Ishikawa (cell line): Measurements from ENCODE around the gene MUC2.

Experiments used
- CEBPB ChIP-seq: IDR thresholded peaks from 2 replicates; pipeline ENCODE4 v1.6.1; 2012
- CREB1 ChIP-seq: IDR thresholded peaks from 2 replicates; pipeline ENCODE4 v1.6.1; 2012; ENCODE audit warnings: low read depth
- EGR1 ChIP-seq: IDR thresholded peaks from 2 replicates; pipeline ENCODE4 v1.6.1; 2012
- EP300 ChIP-seq: IDR thresholded peaks from 2 replicates; pipeline ENCODE4 v1.6.1; 2012; ENCODE audit warnings: borderline replicate concordance
- FOXM1 ChIP-seq: IDR thresholded peaks from 2 replicates; pipeline ENCODE4 v1.6.1; 2012; ENCODE audit warnings: low read depth, borderline replicate concordance
- NFIC ChIP-seq: IDR thresholded peaks from 2 replicates; pipeline ENCODE4 v1.6.1; 2012
- RAD21 ChIP-seq: IDR thresholded peaks from 2 replicates; pipeline ENCODE4 v1.6.1; 2012; ENCODE audit warnings: low read depth
- TAF1 ChIP-seq: IDR thresholded peaks from 2 replicates; pipeline ENCODE4 v1.6.1; 2012; ENCODE audit warnings: low read depth, mild to moderate bottlenecking
- TEAD4 ChIP-seq: IDR thresholded peaks from 2 replicates; pipeline ENCODE4 v1.6.1; 2012
- TF ChIP-seq, protein P1 (sequence below): IDR thresholded peaks from 2 replicates; pipeline ENCODE4 v1.6.1; 2012
- TF ChIP-seq, protein P2 (sequence below): IDR thresholded peaks from 2 replicates; pipeline ENCODE4 v1.6.1; 2012; ENCODE audit warnings: low read depth, mild to moderate bottlenecking

DNA sequence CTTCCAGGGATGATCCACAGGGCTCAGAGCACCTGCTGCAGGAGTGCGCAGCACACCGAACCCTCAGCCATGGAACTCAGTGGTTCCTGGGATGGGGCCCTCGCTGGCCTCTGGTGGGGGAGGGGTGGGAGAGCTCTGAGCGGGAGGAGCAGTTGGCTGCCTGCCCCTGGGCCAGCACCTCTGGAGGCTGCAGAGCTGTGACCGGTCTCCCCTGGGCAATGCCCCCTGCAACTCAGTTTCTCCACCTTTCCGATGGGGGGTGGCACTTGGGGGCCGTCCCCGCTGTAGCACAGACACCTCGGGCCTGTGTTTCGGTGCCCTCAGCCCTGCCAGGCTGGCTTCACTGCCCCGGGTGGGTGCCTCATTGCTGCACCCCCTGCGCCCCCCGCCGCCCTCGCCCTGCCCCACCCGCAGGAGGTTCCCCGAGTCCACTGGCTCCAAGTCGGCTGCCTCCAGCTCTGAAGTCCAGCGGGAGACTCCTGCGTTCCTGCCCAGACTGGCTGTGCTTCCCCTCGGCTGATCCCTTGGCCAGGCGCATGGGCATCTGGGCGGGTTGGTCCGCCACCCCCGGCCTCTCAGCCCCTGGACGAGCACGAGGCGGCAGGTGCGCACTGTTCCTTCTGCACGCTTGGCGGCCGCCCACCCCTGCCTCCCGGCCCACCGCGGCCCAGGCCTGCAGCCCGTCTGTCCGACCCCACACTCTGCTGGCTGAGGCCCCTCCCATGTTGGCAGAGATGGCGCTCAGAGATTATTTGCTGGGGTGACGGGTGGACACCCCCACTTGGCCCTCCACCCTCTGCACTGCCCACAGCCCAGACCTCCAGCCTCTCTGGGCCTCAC is 40.0 kb upstream of the MUC2 start:
- no peak for TF ChIP-seq RAD21
- TF ChIP-seq NFIC: no peak
- no peak for TF ChIP-seq CEBPB
- no peak for TF ChIP-seq TAF1
- no peak for TF ChIP-seq CREB1
- TF ChIP-seq, protein P1, sequence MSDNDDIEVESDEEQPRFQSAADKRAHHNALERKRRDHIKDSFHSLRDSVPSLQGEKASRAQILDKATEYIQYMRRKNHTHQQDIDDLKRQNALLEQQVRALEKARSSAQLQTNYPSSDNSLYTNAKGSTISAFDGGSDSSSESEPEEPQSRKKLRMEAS: no peak
- TF ChIP-seq EGR1: no peak
- TF ChIP-seq, protein P2, sequence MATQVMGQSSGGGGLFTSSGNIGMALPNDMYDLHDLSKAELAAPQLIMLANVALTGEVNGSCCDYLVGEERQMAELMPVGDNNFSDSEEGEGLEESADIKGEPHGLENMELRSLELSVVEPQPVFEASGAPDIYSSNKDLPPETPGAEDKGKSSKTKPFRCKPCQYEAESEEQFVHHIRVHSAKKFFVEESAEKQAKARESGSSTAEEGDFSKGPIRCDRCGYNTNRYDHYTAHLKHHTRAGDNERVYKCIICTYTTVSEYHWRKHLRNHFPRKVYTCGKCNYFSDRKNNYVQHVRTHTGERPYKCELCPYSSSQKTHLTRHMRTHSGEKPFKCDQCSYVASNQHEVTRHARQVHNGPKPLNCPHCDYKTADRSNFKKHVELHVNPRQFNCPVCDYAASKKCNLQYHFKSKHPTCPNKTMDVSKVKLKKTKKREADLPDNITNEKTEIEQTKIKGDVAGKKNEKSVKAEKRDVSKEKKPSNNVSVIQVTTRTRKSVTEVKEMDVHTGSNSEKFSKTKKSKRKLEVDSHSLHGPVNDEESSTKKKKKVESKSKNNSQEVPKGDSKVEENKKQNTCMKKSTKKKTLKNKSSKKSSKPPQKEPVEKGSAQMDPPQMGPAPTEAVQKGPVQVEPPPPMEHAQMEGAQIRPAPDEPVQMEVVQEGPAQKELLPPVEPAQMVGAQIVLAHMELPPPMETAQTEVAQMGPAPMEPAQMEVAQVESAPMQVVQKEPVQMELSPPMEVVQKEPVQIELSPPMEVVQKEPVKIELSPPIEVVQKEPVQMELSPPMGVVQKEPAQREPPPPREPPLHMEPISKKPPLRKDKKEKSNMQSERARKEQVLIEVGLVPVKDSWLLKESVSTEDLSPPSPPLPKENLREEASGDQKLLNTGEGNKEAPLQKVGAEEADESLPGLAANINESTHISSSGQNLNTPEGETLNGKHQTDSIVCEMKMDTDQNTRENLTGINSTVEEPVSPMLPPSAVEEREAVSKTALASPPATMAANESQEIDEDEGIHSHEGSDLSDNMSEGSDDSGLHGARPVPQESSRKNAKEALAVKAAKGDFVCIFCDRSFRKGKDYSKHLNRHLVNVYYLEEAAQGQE: no peak
- no peak for TF ChIP-seq EP300
- TF ChIP-seq FOXM1: no peak
- no peak for TF ChIP-seq TEAD4
